Body of pancreas (tissue), 4 donors: ENCODE results near the gene LAIR2.

Source experiments
- CTCF ChIP-seq, 7 experiments: fragments of 450-650 bp in 4 of 7; fragments of 200-600 bp in 3 of 7; sonication (generic) in 3 of 7; IDR thresholded peaks; one replicate each; pipeline ENCODE4 v1.5.1; 2016 to 2019; ENCODE audit warnings: antibody characterized with exemption in 7 of 7
- POLR2A ChIP-seq, 3 donors: fragments of 450-650 bp; IDR thresholded peaks; one replicate each; pipeline ENCODE4 v1.6.1; 2016; ENCODE audit warnings: antibody characterized with exemption in 3 of 3, mild to moderate bottlenecking in 2 of 3

GRCh38 chr19:54525636-54526035, 23.0 kb downstream of the LAIR2 start:
- no peak for TF ChIP-seq CTCF (IDR thresholded peaks at IDR 0.05)
- no peak for TF ChIP-seq POLR2A (IDR thresholded peaks at IDR 0.05)
